T1000 (cell line): ENCODE results near the gene FASTK.

Source experiments
- DNase-seq: peaks from one replicate; lab custom pipeline; 2025; ENCODE audit warnings: mixed read lengths; lab: John Stamatoyannopoulos, UW

The FASTK gene

GRCh38 chr7:151118108-151119054 is 37.8 kb upstream of the FASTK start:
- no peak for DNase-seq

DNA sequence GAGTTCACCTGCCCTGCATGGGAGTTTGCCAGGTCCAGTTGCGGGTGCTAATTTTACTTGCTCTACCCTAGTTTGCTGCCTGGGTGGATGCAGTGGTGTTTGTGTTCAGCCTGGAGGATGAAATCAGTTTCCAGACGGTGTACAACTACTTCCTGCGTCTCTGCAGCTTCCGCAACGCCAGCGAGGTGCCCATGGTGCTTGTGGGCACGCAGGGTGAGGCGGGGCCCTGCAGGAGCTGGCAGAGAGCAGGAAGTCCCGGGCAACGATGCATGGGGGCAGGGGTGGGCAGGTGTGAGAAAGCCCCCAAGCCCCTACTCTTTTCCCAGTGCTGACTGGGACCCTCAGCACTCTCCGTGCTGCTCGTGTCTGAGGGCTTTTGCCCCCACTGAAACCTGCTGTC is 37.0 kb upstream of the FASTK start:
- no peak for DNase-seq

DNA sequence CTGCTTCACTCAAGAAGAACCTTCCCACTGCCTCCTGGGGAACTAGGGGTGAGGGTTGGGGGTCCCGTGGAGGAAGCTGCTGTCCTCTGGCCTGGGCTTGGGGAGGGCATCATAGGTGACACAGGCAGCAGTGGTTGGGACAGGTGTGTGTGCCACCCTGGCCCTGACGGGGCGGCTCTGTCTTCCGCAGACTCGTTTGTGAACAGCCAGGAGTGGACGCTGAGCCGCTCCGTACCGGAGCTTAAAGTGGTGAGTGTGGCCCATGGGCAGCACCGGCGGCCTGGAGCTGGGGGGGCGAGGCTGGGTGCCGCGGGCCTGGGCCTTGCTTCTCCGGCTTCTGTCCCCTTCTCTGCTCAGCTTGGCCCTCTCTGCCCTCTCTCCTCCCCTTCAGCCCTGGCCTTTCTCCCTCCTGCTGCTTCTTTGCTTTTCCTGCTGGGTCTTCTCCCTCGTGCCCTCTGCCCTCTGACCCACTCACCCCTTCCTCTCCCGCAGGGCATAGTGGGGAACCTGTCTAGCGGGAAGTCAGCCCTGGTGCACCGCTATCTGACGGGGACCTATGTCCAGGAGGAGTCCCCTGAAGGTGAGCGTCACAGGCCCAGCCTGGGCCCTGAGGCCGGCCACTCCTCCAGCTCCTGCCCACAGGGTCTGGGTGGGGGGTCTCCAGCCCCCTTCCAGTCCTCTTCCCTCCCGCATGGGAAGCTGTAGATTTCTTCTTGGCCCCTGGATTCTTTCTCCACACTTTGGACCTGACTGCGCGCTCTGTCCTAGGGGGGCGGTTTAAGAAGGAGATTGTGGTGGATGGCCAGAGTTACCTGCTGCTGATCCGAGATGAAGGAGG is 36.2 kb upstream of the FASTK start:
- DNase-seq: no peak

GRCh38 chr7:151115836-151116418 is 35.3 kb upstream of the FASTK start:
- no peak for DNase-seq

DNA sequence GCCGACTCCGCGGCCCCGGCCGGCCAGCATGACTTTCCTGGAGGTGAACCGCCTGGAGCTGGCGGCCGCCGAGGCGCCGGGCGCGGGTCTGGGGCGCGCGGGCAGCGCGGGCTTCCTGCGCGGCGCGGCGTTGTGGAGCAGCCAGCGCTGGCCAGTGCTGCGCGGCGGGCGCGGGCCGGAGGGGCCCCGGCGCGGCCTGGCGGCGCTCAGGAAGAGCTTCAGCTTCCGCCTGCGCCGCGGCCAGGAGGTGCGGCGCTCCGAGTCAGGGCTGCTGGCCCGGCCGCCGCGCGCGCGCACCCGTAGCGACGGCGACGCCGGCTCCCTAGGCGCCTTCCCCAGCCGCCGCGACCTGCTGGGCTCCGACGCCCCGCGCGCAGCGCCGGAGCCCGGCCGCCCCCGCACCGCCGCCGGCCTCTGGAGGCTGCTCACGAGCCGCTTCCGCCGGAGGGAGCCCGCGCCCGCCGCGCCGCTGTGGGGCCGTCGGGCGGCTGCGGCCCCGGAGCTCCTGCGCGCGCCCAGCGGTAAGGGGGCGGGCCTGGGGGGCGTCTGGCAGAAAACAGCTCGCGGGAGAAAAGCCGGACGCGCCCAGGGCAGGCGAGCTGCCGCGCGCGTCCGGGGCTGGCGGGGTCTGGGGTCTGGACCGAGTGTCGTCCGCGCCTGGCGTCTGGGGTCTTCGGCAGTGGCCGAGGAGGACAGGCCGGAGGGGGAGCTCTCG is 34.7 kb upstream of the FASTK start:
- no peak for DNase-seq

DNA sequence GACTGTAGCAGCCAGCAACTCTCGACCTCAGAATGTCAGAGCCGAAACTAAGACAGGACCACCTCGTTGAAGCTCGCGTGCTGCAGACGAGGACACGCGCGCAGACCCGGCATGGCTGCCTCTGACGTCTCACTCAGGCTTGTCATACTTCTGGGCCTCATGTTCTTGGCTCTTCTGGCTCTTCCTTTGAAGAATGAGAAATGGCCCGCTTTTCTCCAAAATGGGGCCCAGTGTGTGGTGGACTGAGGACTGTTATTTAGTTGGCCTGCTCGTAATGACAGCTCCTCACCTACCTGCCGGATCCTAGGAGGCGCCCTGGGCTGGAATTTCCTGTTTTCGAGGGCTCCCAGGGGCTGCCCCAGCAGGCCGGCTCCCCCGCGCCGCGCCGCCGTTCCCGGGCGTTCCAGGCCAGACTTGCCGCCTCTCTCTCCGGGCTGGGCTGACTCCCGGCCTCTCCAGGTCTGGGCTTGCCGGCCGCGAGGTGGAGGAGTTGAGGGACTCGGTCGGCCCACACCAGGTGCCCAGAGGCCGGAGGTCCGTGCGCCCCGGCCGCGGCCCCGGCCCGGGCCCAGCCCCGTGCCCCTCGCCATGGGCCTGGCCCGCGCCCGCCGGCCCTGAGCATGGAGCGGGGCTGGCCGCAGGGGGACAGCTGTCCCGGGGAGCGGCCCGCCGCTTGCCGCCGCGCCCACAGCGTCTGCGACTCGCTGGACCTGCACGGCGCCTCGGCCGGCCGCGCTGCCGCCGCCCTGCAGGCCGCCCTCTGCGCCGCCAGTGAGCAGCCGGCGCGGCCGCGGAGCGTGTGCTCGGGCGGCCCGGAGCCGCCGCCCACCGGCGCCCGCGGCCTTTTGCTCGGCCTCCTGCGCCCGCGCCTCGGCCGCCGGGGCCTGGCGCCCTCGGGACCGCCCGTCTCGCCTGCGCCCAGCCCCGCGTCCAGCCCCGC is 33.8 kb upstream of the FASTK start:
- no peak for DNase-seq

DNA sequence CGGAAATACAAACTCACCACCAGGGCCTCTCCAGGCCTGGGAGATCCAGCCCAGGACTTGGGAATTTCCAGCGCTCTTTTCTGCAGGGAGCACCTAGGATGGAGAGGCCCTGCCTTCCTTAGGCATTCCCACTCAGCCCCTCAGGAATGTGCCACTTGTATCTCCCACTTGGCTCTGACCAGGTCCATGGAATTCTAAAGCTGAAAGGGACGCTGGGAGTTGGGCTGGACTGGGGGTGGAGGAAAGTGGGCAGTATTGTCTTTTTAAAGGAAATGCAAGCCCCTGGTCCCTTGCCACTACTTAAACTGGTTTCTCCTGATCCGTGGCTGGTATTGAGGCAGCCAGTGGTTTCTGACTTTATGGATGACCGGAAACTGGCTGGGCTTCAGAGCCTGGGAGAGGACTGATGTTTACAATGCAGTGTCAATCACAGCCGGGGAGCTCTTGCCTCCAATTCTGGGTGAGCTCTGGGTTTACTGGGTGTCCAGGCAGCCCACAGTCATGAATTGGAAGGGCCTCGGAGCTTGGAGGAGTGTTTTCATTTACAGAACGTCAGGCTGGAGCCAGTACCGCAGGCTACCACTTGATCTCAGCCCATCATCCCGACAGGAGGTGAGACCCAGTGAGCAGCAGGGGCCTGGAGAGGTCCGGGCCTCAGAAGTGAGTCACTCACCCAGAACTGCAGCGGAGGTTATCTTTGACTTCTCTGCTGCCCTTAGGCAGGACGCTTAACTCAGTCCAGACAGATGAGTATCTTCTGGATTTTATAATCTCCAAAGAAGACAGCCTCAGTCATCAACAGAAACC is 32.9 kb upstream of the FASTK start:
- DNase-seq: peak; percentile 64

GRCh38 chr7:151110941-151111645 is 30.5 kb upstream of the FASTK start:
- DNase-seq: peak; percentile 39

- peak; percentile 19 for DNase-seq
Observed at GRCh38 chr7:151110236-151110940, 29.8 kb upstream of the FASTK start.

DNA sequence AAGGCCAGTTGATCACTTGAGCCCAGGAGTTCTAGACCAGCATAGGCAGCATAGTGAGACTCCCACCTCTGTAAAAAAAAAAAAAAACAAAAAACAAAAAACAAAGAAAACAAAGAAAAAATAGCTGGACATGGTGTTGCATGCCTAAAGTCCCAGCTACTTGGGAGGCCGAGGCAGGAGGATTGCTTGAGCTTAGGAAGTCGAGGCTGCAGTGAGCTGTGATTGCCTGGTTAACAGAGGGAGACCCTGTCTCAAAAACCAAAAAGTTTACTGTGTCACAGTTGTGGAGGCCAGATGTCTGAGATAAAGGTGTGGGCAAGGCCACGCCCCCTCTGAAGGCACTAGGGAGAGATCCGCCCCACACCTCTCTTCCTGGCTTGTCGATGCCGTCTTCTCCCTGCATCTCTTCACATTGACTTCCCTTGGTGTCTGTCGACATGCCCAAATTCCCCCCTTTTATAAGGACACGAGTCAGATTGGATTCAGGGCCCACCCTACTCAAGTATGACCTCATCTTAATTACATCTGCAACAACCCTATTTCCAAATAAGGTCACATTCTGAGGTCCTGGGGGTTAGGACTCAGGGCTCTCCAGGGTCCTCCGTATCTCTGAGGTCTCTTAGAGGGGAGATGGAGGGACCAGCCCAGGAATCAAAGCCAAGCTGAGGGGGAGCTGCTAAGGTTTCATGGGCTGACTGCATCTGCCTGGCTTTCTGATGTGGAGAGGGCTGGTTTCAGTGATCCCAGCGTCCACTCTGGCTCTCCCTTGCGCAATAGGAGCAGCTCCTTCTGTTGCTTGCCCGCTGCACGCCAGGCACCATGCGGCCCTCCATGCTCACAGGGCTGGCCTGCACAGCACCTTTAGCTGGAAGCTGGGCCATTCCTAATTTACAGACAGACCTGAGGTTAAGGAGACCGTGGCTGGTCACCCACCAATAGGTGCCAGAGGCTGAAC is 28.8 kb upstream of the FASTK start:
- DNase-seq: no peak

DNA sequence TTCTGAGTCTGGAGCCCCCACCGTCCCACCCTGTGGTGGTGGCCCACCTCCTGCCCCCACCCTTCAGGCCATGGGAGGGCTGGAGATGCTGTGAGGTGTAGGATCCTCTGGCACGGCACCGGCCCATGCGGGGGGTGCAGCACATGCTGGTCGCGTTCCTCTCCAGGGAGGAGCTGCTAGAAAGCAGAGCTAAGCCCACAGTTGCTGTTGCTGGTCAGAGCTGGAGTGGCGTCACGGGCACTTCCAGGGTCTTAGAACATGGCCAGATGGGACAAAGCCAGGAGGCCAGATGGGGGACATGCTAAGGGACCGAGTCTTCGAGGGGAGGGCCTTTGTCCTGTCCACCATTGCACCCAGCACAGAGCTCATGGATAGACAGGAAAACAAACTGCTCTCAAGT is 27.3 kb upstream of the FASTK start:
- DNase-seq: no peak

DNA sequence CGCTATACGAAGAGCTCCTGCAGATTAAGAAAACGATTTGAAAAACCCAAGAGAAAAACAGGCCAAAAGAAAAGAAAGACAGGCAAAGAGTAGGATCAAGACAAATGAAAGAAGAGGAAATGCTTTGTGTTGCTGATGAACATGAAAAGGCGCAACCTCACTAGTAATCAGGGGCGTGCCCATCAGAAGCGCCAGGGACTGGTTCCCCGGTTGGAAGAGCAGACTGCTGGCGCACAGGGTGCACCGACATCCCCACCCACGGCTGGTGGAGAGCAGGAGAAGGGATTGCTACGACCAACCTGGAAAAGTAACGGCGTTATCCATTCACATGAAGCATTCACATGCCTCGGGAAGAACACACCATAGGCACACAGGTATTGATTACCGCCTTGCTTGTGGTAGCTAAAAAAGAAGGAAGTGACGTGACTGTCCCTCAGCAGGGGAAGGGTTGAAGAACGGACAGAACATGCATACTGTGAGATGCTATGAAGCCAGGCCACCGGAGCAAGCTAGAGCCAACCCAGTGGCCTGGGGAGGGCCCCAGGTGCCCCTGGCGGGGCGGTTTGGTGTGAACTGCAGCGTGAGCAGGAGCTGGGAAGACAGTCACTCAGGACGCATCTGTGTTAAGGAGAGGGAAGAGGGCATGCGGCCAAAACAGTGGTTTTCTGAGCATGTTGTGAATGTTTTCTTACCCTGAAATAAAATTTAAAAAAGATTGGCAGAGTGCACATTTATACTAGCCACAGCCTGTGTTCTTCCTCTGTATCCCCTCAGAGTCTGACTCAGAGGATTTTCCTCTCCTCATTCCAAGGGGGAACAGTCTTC is 24.0 kb upstream of the FASTK start:
- DNase-seq: no peak

DNA sequence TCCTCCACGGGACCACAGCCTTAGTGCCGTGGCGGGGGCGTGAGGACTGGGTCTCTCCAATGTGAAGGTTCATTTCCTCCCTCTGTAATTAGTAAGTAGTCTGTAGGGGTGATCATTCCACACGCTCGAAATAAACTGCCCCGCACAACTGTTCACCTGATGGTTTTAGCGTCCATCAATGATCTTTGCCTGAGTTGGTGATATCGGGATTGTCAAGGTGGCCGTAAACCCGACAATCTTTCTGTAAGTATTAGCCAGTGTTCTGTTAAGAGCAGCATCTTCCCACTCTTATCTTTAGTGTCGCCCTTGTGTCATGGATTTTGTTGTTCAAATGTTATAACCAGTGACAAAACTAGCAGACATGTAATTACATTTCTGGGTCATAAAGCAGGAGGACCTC is 23.4 kb upstream of the FASTK start:
- DNase-seq: no peak

GRCh38 chr7:151102991-151103390 is 22.4 kb upstream of the FASTK start:
- DNase-seq: no peak

DNA sequence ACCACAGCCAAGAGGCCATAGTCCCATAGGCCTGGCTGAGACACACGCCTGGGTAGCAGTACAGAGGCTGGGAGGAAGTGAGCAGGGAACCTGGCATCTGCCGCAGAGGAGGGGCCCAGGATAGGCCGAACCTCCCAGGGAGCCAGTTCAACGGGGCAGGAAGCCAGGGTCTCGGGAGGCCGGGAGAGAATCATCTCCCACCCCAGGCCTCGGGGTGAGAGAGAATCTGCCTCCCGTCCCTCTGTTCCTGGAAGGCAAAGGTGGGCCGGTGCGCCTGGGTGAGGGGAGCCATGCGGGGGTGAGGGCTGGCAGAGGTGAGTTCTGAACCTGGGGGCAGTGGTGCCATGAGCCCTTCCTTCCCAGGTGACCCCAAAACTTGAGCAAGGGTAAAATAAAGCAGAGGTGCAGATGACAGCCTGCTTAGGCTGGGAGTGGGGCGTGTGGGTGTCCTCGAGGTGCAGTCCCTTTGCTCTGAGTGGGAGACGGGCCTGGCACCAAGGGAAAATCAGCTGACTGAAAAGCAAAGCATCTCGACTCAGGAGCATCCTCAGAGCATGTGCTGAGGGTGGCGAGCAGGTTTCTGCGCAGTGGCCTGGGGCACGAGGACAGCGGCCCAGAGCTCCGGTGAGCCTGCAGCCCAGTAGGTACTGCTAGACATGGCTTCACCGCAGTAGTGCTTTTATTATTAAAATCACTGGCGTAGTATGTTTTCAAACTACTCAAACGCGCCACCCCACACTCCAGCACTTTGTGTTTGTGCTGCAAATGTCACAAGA is 21.2 kb upstream of the FASTK start:
- DNase-seq: no peak

DNA sequence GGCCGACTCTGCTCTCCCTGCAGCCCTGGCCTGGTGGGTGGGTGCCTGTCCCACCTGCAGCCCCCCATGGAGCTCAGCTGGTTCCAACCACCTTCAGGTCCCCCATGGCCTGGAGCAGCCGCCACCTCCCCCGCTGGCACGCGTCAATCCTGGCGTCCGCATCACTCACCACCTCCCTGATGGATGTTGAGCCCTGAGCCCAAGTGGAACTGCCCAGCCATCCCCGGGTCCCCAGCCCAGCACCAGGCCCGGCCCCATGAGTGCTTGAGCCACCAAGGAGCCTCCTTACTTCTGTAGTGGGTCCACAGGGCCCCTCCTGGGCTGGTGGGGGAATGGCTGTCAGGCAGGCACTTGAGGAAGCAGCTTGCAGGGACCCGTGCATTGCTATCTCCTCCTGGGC is 20.3 kb upstream of the FASTK start:
- no peak for DNase-seq
